RPMI8226 (cell line): ENCODE data around the gene BAIAP2.
"Not testable (repeated sequence)": the region's sequence is repeated elsewhere in the genome, so short reads cannot be mapped to it uniquely, and the experiment has no call there.

Source experiments
- DNase-seq: peaks from one replicate; pipeline ENCODE4 v3.0.0-alpha.2; 2015

Gene BAIAP2

DNA sequence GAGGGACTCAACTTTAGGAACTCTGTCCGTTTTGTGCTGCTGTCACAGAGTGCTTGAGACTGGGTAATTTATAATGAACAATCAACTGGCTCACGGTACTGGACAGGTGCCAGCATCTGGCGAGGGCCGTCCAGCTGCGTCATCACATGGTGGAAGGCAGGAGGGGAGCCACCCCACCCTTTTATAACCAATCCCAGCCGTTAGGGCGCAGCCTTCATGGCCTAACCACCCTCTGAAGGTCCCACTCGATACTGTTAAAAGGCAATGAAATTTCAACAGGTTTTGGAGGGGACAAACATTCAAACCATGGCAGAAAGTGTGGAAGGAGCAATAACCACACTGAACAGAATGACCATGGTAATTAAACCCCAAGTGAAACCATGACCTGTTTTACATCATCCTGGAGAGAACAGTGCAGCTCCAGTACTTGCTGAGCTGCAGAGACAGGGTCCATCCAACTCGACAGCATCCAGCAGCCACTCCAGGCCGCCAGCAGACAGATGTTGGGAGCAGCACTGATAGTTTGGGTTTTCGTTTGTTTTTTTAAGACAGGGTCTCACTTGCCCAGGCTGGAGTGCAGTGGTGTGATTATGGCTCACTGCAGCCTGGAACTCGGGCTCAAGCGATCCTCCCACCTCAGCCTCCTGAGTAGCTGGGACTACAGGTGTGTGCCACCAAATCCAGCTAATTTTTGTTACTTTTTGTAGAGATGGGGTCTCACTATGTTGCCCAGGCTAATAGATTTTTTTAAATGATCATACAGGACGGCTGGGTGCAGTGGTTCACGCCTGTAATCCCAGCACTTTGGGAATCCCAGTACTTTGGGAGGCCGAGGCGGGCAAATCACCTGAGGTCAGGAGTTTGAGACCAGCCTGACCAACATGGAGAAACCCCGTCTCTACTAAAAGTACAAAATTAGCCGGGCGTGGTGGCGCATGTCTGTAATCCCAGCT is 32.3 kb upstream of the BAIAP2 start:
- DNase-seq: peak; percentile 71

DNA sequence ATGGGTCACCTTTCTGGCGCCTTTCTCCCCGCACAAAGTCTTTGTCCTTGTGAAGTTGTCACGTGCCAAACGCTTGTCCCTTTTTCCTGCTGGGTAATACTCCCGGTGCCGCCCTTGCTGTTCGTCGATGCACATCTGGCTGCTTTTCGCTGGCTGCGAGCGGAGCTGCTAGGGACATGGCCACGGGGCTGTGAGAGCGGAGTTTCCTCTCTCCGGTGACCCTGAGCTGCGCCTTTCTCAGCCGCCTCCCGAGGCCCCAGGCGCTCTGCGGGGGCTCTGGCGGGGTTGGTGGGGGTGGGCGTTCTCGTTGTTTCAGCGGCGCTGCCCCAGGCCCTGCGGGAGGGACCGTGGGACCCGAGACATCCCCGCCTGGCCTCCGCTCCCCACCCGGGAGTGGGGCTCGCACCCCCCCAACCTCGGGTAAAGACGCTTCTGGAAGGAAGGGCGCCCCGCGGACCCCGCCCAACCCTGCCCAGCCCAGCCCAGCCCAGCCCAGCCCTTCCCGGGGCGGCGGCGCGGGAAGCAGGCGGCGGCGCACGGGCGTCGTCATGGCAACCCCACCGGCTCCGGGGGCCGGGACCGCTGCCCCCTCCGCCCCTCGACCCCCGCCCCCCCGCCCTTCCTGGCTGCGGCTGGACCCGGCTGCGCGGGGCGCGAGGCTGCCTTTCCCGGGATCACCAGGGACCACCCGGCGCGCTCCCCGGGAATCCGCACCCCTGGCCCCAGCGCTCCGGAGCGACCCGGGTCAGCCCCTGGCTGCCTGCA is 31.1 kb upstream of the BAIAP2 start:
- DNase-seq: no peak

DNA sequence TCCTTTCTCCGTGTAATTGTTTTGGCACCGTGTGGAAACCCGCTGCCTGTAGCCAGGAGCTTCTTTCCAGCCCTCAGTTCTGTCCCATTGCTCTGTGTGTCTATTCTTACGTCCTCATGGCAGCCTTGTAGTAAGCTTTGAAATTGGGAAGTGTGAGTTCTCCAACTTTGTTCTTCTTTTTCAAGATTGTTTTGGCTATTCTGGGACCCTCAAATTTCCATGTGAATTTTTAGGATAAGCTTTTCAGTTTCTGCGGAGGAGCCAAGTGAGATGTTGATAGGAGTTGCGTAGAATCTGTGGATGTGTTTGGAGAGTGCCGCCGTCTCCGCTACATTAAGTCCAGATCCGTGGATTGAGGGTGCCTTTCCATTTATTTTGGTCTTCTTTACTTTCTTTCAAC is 28.1 kb upstream of the BAIAP2 start:
- no peak for DNase-seq

DNA sequence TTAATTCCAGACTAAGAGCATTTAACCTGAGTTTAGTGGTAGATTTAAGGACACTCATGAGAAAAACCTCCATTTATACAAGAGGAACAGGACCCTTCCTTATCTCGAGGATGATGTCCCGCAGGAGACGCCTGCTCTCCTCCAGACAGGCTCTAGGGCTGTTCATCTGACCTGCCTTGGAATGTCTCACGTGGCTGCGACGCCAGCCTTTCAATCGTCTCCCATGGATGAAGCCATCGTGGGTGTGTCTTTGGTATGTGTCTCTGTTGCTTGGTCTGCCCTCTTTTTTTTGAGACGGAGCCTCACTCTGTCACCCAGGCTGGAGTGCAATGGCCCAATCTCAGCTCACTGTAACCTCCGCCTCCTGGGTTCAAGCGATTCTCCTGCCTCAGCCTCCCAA is 26.8 kb upstream of the BAIAP2 start:
- DNase-seq: no peak

DNA sequence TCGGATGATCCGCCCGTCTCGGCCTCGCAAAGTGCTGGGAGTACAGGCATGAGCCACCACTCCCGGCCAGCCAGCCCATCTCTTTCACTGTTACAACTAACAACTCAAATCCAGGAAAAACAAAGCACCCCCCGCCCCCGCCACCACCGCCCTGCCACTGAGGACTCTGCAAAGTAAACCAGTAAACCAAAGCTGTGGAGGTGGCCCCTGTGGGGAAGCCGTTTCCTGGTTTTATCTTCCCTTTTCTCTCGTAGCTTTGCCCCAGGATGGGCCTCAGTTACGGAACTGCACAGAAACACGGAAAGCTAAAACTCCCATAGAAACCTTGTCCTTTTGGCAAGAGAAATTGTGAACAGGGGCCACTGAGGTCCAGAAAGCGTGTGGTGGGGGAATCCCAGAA is 25.8 kb upstream of the BAIAP2 start:
- no peak for DNase-seq

DNA sequence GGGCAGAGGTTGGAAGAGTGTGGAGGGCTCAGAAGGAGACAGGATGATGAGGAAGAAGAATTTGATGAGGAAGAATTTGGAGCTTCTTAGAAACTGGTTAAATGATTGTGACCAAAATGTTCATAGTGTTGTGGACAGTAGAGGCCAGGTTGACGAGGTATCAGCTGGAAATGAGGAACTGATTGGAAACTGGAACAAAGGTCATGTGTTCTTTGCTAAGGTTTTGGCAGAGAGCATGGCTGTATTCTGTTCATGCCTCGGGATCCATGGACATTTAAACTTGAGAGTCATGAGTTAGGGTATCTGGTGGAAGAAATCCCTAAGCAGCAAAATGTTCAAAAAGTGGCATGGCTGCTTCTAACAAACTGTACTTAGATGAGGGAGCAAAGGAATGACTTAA is 24.0 kb upstream of the BAIAP2 start:
- DNase-seq: no peak

DNA sequence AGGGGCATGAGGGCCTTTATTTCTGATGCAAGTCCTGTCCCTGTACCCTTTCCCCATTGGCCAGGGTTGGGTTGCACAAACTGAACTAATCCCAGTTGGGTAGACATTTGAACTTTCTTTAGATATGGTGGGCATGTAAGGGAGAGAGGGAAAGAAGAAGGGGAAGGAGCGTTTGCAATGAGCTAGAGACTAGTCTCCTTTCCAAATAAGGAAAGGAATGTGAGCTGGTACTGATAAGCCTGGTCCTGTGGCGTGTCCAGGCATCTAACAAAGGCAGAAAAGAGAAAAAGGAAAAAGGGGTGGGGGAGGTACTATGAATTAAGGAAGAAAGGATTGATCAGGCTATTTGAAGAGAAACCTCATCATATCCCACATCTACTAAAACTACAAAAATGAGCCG is 23.0 kb upstream of the BAIAP2 start:
- DNase-seq: no peak

DNA sequence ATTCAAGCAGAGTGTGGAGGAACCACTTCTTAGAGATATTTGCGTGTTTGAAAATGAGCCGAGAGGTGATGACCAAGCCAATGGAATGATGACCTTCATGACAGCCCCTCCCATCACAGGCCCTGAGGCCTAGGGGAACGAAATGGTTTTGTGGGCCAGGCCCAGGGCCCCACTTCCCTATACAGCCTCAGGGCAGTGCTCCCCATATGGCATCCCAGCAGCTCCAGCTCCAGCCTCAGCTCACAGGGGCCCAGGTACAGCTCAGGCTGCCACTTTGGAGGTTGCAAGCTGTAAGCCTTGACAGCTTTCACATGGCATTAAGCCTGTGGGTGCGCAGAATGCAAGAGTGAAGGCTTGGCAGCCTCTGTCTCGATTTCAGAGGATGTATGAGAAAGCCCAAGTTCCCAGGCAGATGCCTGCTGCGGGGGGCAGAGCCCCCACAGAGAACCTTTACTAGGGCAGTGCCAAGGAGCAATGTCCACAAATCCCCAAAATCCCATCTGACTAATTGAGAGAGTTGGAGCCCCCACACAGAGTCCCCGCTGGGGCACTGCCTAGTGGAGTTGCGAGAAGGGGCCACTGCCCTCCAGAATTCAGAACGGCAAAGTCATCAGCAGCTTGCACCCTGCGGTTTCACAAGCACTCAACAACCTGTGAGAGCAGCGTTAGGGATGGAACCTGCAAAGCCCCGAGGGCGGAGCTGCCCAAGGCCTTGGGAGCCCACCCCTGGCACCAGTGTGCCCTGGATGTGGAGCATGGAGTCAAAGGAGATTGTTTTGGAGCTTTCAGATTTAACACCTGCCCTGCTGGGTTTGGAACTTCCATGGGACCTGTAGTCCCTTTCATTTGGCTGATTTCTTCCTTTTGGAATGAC is 22.1 kb upstream of the BAIAP2 start:
- no peak for DNase-seq

DNA sequence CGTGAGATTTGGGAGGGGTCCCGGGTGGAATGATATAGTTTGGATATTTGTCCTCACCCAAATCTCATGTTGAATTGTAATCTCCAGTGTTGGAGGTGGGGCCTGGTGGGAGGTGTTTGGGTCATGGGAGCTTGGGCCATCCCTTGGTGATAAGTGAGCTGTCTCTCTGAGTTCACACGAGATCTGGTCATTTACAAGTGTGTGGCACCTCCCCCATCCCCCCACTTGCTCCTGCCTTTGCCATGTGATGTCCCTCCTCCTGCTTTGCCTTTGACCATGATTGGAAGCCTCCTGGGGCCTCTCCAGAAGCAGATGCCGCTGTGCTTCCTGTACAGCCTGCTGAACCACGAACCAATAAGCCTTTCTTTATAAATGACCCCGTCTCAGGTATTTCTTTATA is 21.3 kb upstream of the BAIAP2 start:
- no peak for DNase-seq

DNA sequence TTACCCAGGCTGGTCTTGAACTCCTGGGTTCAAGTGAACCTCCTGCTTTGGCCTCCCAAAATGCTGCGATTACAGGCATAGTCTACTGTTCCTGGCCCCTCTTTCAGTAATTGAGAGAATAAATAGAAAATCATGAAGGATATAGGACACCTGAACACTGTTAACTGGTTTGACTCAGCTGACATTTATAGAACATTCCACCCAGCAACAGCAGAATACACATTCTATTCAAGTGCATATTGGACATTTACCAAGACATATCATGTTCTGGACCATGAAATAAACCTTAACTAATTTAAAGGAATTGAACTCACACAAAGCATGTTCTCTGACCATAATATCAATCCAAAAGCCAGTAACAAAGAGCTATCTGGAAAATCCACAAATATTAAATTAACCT is 19.8 kb upstream of the BAIAP2 start:
- DNase-seq: no peak

DNA sequence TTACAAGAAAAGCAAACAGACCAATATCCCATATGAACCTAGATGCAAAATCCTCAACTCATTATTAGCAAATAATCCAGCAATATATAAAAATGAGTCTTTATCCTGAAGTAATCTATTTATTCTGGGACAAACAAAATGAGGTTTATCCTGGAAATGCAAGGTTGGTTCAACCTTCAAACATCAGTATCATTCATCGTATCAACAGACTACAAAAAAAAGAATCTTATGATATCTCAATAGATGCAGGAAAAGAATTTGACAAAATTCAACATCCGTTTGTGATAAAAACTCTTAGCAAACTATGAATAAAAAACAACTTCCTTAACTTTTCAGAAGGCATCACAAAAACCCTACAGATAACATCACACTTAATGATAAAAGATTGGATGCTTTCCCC is 18.4 kb upstream of the BAIAP2 start:
- DNase-seq: no peak

DNA sequence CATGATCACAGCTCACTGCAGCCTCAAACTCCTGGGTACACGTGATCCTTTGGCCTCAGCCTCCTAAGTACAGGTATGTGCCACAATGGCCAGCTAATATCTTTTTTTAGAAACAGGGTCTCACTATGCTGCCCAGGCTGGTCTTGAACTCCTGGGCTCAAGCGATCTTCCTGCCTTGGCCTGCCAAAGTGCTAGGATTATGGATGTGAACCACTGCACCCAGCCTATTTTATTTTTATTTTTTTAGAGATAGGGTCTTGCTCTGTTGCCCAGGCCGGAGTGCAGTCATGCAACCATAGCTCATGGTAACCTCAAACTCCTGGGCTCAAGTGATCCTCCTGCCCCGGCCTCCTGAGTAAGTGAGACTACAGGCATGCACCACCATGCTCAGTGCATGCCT is 17.6 kb upstream of the BAIAP2 start:
- DNase-seq: not testable (repeated sequence)

DNA sequence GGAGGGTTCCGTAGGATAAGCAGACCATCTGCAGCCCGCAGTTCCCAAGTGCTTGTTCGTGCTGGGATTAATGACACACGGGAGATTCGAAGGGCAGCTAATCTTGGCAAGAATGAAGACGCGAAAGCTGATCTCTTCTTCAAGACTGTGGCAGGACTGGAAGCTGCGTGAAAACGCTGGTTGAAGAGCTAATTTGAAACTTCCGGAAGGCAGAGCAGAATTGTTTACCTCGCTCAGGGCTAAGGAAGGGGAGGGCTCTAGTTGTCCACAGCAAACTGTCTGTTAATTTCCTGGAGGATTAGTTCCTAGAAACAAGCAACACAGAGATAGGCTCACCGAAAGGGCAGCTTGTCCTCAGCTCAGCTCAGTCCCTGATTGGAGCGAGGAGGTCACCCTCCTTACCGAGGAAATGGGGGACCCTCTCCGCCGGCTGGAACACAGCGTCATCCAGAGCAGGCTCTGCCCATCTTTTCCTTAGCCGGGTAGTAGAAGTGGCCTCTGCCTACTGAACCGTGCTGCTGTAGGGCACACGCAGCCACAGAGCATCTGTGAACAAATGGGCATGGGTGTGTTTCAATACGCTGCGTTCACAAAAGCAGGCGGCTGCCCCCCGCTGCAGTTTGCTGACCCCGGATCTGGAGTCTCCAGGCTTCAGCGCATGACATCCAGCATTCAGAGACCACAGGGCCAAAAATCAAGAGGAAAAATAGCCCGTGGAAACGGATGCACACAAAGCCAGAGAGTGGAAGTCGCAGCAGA is 16.7 kb upstream of the BAIAP2 start:
- DNase-seq: peak; percentile 66

DNA sequence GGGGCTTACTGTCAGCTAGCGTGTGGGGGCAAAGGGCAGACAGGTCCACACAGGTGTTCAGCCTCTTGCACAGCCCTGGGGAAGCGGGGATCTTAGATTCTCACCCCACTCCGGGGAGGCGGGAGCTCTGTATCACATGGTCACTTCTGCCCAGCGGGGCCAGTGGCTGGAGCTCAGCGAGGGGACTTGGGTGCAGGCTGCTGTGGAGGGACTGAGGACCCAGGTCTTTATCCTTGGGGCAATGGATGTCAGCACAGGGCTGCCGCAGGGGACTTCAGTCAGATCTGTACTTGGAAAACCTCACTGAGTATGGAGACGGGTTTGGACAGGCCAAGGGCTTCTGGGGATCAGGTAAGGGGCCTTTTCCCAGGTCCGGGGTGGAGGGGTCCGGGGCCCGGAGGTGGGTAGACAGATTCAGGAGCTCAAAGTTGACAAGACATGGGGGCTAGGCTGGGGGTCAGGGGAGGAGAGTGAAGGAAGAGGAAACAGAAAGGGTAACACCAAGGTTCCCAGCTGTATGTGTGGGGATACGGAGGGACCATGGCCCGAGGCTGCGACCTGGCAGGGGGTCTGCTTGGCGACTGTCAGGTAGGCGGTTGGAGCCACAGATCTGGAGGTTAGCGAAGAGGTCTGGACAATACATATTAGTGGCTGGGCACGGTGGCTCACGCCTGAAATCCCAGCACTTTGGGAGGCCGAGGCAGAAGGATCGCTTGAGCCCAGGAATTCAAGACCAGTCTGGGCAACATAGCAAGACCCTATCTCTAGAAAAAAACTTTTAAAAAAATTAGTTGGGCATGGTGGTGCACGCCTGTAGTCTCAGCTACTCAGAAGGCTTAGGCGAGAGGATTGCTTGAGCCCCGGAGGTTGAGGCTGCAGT is 15.1 kb upstream of the BAIAP2 start:
- DNase-seq: no peak

DNA sequence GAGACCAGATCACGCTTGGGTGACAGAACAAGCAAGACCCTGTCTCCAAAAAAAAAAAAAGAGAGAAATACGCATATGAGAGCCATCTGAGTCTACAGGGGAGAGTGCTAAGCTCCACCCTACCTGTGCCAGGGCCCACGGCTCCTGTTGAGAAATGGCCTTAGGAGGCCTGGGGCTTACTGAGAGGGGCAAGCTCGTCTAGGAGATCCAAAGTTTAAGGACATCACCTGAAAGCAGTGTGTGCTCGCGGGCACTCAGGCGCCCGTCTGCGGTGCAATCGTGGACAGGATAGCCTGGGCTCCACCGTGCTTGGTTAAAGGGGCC is 14.5 kb upstream of the BAIAP2 start:
- DNase-seq: no peak

DNA sequence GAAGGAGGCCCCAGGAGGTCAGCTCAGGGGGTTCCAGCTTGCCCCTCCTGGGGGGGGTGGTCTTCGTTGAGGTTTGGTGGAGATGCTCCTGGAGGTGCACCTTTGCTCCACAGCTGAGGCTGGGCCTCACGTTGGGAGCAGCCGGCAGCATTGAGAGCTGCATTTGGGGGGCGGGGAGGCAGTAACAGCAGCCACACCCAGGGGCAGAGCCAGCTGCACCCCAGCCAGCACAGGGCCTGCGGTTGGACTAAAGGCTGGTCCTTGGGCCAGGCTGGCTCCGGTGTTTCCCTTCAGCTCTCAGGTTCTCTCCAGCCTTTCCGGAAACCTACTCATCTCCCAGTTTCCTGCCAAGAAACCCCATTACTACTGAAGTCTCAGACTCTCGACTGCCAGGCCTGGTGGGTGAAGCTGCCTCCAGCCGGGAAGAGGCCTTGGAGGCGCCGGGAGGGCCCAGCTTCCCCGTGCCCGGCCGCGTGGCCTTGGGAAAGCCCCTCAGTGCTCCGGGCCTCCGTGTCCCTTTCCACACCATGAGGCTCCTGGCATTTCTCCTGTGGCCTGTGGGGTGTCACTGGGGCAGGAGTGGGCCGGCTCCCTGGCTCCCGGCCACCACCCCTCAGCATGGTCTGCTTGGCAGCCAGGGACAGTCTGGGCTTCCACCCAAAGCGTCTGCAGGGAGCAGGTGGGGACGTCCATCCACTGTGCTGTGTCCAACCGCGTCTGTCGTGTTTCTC is 14.0 kb upstream of the BAIAP2 start:
- no peak for DNase-seq

DNA sequence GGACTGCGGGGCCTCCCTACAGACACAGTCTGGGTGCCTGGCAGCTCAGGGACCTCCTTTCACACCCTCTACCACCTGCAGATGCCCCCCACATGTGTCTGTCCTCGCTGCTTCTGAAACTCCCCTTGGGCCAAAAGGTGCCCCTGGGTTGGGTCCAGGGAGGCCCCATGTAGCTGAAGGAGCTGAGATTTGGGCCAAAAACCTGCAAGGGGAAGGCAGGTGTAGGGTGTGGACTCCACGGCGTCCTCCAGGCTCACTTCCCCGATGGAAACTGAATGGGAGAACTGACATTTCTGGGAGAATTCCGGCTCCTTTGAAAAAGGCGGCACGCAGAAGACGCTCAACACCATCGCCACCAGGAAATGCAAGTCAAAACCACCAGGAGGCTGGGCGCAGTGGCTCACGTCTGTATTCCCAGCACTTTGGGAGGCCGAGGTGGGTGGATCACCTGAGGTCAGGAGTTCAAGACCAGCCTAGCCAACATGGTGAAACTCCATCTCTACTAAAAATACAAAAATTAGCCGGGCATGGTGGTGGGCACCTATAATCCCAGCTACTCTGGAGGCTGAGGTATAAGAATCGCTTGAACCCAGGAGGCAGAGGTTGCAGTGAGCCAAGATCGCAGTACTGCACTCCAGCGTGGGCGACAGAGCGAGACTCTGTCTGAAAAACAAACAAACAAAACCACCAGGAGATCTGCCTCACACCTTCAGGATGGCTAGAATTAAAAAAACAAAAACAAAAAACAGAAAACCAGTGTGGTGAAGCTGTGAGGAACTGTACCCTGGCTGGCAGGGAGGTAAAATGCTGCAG is 13.2 kb upstream of the BAIAP2 start:
- no peak for DNase-seq

DNA sequence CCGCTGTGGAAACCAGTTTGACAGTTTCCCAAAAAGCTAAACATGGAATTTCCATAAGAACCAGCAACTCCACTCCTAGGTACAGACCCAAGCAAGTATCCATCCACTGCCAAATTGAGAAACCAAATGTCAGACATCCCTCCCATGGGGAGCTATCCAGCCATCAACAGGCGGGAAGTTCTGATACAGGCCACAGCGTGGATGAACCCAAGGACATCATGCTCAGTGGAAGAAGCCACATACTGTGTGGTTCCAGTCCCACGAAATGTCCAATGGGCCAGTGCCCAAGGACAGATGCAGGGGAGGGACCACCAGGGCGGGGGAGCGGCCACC is 12.6 kb upstream of the BAIAP2 start:
- no peak for DNase-seq

DNA sequence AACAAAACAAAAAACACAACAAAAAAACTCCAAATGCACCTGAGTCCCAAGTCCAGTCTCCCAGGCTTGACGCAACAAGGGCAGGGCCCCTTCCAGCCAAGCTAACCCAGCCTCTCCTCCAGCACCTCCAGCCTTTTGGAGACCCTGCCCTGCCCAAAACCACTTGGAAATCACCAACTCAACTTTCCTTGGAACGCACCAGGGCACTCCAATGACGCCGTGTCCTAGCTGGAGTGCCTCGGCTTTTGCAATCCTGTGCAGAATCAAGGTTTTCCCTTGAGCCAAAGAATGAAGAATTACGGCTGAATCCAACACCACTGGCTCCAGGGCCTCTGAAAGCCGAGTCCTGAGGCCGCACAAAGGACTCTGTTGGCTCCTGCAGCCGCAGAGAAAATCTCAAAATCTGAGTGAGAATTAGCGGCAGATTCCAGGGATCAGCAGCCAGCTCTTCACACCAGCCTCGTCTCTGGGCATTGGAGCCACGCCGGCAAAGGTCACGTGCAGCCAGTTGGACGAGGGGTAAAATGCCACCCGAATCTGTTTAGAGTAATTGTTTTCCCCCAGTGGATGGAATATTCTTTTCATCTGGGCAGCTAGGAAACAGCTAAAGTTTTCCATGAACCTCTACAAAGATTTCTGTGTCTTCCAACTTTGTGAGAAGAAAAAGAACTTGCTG is 9.7 kb upstream of the BAIAP2 start:
- DNase-seq: no peak

DNA sequence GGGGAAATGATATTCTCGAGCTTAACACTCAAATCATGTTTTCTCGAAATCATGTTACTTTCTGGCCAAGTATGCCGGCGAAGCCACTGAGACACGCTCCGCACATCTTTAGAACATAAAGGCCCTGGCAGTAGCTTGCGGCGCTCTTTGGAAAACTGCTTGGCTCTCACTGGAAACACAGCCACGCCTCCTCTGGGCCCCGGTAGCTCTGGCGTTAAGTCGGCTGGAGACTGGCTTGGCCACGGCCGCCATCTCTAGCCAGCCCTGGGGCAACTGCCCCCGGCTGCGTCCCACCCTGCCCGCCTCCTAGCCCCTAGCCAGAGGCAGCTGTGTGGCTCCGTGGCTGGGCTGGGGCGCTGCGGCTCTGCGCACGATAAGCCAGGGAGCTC is 9.2 kb upstream of the BAIAP2 start:
- DNase-seq: no peak
